ENCODE data around the gene MYLIP.

DNA sequence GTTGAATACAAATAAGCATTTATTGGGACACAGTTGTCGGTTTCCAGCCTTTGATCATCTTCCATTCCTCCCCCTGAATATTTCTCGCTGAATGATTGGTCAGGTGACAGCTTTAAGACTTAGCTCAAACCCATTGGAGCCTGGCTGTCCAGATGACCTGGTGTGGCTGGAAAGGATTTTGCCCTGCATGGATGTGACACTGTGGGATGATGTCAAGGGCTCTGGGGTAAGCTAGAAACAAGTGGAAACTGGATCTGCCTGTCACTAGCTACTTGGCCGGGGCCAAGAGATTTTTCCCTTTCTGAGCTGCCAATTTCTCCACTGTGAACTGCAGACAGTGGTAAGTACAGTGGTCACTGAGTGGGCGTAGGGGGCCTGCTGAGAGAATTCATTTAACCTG, 41.9 kb upstream of the MYLIP start:
- no peak for TF ChIP-seq POLR2A (IDR thresholded peaks at IDR 0.05; ENCODE audit: low read depth, low read length)
- no peak for TF ChIP-seq CEBPB (IDR thresholded peaks at IDR 0.05; ENCODE audit: low read depth, low read length)
- no peak for TF ChIP-seq RFX5 (IDR thresholded peaks at IDR 0.05; ENCODE audit: low read depth, low read length)
- no peak for TF ChIP-seq CTCF (conservative IDR thresholded peaks at IDR 0.05; ENCODE audit: low read depth, low read length)
- TF ChIP-seq BHLHE40 (IDR thresholded peaks at IDR 0.05; ENCODE audit: low read depth, low read length), result no peak
- TF ChIP-seq, protein P1, sequence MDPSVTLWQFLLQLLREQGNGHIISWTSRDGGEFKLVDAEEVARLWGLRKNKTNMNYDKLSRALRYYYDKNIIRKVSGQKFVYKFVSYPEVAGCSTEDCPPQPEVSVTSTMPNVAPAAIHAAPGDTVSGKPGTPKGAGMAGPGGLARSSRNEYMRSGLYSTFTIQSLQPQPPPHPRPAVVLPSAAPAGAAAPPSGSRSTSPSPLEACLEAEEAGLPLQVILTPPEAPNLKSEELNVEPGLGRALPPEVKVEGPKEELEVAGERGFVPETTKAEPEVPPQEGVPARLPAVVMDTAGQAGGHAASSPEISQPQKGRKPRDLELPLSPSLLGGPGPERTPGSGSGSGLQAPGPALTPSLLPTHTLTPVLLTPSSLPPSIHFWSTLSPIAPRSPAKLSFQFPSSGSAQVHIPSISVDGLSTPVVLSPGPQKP (IDR thresholded peaks at IDR 0.05; ENCODE audit: borderline replicate concordance, low read depth, low read length), result no peak
- TF ChIP-seq USF2 (IDR thresholded peaks at IDR 0.05; ENCODE audit: low read depth, low read length), result no peak
- TF ChIP-seq MAFK (IDR thresholded peaks at IDR 0.05; ENCODE audit: low read depth, low read length), result no peak
